HG02798 (cell line): ENCODE data around the gene MTMR10.
A peak's percentile ranks its signal among the peaks of the same experiment; 100 is the strongest.

Experiments used
- ATAC-seq: cut with Tn5 transposase; IDR thresholded peaks from one replicate; pipeline ENCODE4 v1.9.1; 2021; ENCODE audit warnings: mild to moderate bottlenecking; ENCODE audit not compliant: unreplicated experiment, poor library complexity

The MTMR10 gene

DNA sequence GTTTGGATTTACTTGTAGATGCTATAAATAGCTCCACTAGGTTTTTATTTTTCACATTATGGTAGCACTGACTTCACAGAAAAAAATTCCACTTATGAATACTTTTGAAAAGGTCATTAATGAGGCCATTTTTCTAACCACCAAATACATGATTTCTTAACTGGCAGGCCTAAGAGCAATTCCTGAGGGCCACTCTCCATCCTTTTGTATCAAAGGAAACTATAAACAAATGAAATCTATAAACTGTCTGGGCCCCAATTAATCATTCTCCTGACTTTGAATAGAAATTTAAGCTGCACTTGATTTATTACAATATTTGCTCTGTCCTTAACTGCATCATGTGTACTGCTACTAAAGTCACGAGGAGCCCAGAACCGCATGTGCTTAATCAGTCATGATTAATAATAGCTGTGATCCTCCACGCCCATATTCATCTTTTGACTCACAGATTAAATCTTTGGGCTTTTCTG lies 25.1 kb upstream of the MTMR10 start:
- ATAC-seq, result no peak

DNA sequence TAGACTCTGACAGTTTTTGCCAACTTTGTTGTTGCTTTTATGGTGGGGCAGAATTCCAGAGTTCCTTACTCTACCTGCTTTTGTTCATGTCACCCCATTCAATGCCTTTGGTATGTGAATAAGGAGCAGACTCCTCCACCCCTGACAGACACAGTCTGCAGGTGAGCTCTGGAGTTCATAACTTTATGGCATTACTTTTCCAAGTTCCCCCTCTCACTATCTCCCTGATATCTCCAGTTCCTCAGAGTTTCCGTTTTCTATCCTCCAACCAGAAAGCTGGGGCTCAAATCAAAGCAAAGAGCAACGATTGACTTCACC lies 23.1 kb upstream of the MTMR10 start:
- no peak for ATAC-seq

DNA sequence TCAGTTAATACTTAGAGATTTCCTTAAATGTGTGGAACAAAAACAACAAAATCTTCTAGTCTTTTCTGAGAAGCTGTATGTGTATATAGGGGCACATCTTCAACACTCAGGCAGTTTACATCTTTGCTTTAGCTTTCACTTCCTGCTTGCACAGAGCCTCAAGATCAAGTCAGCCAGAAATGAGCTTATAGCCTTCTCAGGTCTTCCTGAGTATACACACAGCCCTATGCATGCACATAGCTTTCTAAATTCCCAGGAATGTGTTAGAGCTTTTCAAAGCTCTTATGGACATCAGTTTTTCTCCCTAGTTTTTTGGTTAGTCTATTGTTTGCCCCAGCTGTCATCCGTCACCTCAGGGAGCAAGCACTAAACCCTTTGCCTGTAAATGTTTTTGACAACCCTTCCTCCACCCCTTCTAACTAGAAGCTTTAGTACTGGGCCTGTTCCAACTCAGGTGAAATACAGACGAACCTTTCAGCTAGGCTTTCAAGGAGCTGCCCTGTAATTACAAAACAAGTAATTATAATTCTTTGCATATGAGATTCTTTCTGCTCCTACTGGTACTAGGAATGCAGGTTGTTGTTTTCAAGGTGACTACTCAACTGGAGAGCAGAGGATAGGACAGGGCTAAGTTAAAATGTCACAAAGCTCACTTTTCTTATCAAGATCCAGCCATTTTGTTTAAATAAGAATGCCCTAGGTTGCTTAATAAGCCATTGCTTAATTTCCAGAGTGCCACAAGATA lies 22.6 kb upstream of the MTMR10 start:
- peak; percentile 76 for ATAC-seq

DNA sequence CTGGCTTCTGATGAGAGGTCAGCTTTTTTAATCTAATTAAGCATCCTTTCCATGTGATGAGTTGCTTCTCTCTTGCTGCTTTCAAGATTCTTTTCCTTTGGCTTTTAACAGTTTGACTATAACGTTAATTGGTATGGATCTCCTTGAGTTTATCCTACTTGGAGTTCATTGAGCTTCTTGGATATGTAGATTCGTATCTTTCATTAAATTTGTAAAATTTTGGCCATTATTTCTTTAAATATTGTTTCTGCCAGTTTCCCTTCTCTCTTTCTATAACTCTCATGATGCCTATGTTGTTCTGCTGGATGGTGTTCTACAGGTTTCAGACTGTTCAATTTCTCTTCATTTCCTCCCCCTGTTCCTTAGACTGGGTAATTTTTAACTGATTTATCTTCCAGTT lies 21.0 kb upstream of the MTMR10 start:
- no peak for ATAC-seq

GRCh38 chr15:31010036-31010435 lies 18.6 kb upstream of the MTMR10 start:
- no peak for ATAC-seq

DNA sequence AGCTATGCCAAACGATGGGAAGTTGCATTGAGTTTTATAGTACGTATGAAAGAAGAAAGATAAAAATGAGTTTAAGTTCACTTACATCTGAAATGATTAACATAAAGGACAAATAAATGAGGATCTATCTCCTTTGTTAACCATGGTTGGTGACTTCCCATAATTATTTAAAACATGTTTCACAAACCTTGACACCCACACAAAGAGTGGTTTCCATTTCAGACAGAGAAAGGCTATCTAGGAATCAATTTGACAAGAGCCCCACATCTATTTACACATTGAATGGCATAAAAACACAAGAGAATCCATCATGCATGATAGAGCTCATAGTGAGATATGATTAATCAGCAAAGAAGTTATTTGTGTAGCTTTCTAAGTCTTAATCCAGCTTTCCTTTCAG lies 14.2 kb upstream of the MTMR10 start:
- ATAC-seq, result no peak

DNA sequence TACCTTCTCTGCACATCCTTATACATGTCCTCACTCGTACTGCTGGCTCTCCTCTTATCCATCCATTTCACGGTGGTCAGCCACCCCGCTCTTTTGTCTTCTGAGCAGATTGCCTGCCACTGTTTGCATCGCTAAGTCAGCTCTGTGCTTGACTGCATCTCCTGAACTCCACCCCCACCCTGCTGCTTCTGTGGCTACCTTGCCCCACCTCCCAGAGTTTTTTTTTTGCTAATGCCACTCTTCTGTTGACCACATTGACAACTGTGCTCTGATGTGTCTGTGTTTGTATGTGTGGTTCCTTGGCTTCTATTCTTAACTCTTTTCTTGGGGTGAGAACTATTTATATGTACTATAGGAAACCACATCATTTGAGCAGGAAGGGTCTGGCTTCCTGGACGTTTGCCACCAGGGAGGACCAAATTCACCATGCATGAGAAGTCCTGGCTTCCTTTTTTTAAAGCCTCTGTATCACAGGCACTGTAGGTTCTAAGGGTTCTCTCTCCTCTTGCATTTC lies 12.8 kb upstream of the MTMR10 start:
- ATAC-seq, result peak; percentile 88

DNA sequence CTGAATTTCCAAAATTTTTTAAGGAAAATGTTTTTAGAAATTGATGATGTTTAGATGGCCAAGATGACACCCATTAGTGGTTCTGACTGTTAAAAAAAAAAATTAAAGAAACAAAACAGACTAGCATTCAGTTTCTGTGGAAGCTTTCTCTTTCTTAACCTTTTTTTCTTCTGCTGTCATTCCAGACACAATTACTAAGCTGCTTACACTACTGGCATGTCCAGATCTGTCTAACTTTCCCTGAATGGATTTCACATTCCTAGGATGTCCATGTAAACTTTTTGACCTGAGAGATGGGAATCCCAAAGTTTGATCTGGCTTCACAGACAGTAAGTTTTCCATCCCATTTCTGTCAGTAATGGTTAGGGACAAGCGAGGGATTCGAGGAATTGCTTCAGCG lies 10.3 kb upstream of the MTMR10 start:
- ATAC-seq, result no peak

DNA sequence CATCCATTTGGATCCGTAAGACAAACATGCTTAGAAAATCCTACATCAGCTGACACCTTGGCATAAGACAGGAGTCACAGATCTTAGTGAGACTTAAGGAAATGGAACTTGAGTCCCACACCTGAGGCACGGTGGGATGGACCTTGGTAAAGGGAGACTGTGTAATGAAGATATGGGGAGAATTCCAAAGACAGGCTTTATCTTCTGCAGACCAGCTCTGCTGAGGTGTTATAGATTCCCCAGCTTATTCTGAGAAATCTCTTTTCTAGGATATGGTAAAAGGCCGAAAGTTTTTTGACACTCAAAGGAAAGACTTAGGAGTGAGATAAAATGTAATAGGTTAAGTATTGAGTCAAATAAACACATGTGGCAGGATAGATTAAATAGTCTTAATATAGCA lies 8.3 kb upstream of the MTMR10 start:
- no peak for ATAC-seq

GRCh38 chr15:30997270-30997669 lies 5.8 kb upstream of the MTMR10 start:
- no peak for ATAC-seq

DNA sequence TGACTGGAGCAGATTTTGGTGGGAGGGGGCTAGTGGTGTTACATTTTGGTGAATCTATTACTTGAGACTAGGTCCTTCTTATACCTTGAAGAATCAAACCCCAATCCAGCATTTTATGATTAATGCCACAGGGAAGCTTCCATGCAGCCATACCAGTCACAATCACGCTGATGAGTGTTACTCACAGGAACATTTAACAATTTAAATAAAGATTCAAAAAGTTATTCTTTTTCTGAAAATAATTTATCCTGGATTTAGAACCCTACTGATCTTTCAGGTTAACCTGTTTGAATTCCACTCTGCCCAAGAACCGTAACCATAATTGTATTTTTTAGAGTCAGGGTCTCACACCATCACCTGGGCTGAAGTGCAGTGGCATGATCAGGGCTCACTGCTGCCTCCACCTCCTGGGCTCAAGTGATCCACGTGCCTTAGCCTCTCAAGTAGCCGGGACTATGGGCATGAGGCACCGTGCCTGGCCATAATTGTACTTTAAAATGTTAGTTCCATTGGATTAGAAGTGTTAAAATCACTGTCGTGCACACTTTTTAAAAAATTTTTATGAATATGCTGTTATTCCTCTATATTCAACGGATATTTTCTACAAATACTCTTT lies 929 bp upstream of the MTMR10 start:
- ATAC-seq, result no peak

DNA sequence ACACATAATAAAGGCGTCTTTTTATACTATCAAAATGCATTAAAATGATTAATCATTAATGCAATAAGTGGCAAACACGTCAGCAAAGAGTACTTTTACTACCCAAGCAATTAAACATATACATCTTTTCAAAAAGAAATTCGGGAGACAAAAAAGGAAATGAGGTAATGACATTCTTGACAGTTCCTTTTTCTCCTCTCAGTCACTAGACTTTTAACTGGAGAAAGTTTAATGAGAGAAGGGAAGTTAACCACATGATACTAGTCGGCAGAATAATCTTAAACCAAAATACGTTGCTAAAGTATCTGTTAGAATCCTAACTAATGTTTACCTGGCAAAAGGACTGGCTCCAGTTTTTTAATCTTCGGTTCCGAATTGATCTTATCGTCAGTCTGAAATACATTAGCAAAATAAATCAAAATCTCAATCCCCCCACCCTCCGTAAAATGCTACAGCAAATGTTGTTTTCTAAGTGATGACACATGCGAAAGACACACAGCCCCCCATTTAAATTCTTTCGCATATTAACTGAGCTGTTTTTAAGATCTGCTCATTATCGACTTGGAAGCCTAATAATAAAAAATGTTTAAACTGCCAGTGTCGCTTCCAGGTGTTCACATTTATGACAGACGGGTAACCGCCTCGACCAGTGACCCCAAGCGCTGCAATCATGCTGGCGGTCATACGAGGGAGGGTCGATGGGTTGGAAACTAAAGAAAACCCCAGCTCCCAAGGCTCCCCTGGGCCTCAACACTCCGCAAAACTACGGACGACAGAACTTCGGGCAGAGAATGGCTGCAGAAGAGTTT lies 778 bp downstream of the MTMR10 start:
- no peak for ATAC-seq

DNA sequence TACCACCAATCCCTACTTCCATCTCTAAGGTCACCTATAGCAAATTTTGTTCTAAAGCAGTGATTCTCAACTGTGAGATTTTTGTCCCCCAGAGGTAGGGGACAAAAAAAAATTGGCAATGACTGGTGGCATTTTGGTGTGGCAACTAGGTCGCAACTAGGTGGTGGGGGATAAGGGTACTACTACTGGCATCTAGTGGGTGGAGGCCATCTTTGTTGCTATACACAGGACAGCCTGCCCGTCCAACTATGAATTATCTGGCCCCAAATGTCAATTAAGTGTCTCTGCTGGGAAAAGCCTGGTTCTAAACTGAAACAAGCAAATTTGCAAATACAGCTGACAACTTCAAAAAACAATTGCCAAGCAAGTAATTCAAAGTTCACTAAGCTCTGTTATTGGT lies 1.4 kb downstream of the MTMR10 start:
- ATAC-seq, result no peak

DNA sequence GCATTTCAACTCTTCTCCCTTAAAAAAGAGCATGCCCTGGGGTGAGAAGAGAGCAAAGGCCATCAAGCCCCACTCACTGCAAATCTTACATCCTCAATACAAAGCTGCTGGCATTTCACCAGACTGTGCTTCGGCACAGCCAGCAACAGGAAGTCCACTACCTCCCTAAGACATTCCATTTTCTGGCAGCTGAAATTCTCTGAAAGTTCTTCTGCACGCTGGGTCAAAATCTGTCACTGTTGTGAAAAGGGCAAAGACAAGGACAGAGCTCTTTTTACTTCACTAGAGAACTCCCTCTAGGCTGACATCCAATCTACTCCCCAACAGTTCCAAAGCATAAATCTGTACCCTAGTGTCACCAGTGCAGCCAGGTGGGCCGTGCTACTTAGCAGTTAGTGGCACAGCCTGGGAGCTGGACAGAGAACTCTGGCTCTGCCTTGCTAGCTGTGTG lies 6.3 kb downstream of the MTMR10 start:
- no peak for ATAC-seq

DNA sequence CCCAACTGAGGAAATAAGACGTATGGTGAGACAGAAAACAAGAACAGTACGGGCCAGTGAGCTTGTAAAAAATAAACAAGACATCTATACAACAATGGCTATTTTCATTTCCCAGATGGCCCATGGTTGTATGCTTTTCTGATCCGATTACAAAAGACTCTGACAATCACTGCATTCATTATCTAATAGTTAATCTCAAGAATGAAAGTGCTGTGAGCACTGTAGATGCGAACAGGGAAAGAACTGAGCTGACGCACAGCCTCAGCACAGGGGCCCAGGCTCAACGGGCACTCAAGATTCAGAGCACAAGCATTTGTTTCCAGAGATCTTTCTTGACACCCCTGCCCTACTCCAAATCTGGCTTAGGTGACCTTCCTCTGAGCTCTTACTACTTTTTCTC lies 6.9 kb downstream of the MTMR10 start:
- ATAC-seq, result no peak

GRCh38 chr15:30984118-30984517 lies 7.3 kb downstream of the MTMR10 start:
- ATAC-seq, result no peak

- ATAC-seq, result no peak
These were observed 12.0 kb downstream of the MTMR10 start for GRCh38 chr15:30979457-30979856.

- no peak for ATAC-seq
These were observed 13.1 kb downstream of the MTMR10 start for GRCh38 chr15:30978328-30978727.

DNA sequence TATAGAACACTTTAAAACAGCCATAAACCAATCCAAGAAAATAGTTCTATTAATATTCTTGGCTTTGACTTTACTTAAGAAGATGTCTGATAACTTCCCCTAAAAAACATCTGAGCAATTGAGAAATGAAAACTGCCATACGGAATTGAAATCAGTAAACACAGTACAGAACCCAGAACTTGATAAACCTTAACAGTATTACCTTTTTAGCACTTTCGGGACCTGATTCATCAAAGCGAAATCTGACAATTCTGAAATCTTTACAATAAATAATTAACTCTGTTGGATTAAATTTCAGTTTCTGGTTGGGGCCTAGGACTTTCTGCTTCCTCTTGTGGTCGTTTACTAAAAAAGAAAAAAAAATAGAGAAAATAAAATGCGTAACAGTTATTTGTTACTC lies 17.3 kb downstream of the MTMR10 start:
- no peak for ATAC-seq

GRCh38 chr15:30973379-30973778 lies 18.0 kb downstream of the MTMR10 start:
- ATAC-seq, result no peak

DNA sequence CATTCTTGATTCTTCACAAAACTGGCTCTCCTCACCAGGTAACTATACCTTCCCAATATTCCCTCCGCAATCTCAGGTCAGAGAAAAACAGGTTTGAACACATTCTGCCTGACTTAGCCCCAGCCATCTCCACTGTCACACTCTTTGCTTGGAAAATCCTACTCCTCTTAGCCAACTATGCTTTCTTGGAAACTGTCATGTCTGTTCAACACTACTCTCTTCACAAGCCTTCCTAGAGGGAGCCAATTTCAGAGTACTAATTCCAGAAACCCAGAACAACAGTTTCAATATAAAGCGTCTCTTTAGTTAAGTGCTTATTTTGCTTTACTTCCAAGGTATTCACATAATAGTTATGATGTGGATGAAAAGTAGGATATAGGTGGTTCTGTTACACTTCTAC lies 21.7 kb downstream of the MTMR10 start:
- no peak for ATAC-seq
